NCI-H1092 treated with DMSO at 0.1 percent for 48 hours (cell line): Measurements from ENCODE around the gene STXBP1.

Experiments
- DNase-seq: peaks from one replicate; lab custom pipeline; 2025; lab: John Stamatoyannopoulos, UW

STXBP1 gene

GRCh38 chr9:127735530-127736185, 123.6 kb downstream of the STXBP1 start:
- no peak for DNase-seq

- no peak for DNase-seq
Measured at GRCh38 chr9:127738666-127739065, 126.6 kb downstream of the STXBP1 start.

GRCh38 chr9:127739614-127740330, 127.7 kb downstream of the STXBP1 start:
- DNase-seq = no peak

- no peak for DNase-seq
Measured at GRCh38 chr9:127741831-127742434, 129.9 kb downstream of the STXBP1 start.
